ENCODE data around the gene COX4I1.

GRCh38 chr16:85798283-85798776 lies 1.2 kb upstream of the COX4I1 start:
- TF ChIP-seq FOXM1 (IDR thresholded peaks at IDR 0.05; ENCODE audit: borderline replicate concordance) (no peak), NFRKB (IDR thresholded peaks at IDR 0.05) (no peak), SP1 (IDR thresholded peaks at IDR 0.05) (no peak), FOXK2 (IDR thresholded peaks at IDR 0.05) (no peak), ARNT (IDR thresholded peaks at IDR 0.05) (no peak), ZNF384 (IDR thresholded peaks at IDR 0.05) (no peak)

Measured in HEK293T (cell line).